ENCODE results near the gene PXMP2. TPM values are rescaled to one million over a fixed set of nuclear protein-coding genes. Genes with fewer than 3 reads are reported as not detected.

Gene PXMP2
- total RNA-seq, 4 donors from 2014 or later = 62.1 to 181 (median 128) TPM

DNA sequence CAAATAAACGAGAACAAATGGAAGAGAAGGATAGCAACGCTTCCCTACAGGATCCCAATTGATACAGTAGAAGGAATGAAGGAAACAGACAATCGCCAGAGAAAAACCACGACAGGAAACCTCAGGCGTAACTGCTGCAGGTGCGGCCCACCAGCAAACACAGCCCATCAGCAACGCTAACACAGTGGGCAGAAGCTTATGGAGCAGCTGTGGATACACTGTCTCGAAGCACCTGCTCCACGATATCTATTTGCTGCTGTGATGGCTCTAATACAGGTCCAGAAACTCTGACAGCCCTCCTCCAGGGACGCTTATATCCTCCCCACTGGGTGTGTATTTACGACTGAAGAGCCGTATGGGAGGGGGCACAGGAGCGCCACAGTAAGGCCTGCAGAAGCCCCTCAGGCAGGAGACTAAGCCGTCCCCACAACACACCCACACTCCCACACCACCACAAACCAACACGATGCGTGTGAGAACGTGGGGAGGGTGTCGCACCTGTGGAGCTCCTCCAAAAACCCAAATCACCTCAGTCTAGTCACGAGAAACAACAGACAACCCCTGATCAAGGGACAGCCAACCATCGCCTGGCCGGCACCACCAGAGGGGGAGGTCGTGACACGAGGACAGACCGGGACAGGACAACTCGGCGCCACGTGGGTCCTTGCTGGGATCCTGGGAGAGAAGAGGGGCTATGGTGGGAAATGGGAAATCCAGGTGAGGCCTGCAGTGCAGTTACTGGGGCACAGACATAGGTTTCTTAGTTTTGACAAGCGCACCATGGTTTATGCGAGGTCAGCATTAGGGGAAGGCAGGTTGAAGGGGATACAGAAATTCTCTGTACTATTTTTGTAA, 24.3 kb upstream of the PXMP2 start:
- no peak overlapping the region for H3K27ac ChIP-seq
- no peak for DNase-seq
- H3K4me3 ChIP-seq = no peak overlapping the region
- TF ChIP-seq POLR2AphosphoS5 (IDR thresholded peaks at IDR 0.05) = no peak
- no peak for TF ChIP-seq POLR2A (IDR thresholded peaks at IDR 0.05)
- TF ChIP-seq, protein P1, sequence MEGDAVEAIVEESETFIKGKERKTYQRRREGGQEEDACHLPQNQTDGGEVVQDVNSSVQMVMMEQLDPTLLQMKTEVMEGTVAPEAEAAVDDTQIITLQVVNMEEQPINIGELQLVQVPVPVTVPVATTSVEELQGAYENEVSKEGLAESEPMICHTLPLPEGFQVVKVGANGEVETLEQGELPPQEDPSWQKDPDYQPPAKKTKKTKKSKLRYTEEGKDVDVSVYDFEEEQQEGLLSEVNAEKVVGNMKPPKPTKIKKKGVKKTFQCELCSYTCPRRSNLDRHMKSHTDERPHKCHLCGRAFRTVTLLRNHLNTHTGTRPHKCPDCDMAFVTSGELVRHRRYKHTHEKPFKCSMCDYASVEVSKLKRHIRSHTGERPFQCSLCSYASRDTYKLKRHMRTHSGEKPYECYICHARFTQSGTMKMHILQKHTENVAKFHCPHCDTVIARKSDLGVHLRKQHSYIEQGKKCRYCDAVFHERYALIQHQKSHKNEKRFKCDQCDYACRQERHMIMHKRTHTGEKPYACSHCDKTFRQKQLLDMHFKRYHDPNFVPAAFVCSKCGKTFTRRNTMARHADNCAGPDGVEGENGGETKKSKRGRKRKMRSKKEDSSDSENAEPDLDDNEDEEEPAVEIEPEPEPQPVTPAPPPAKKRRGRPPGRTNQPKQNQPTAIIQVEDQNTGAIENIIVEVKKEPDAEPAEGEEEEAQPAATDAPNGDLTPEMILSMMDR (IDR thresholded peaks at IDR 0.05) = no peak
- no peak for TF ChIP-seq EP300 (IDR thresholded peaks at IDR 0.05; ENCODE audit: low read depth)
- no peaks in the 10 kb centered on the region for H3K9me3 ChIP-seq
- H3K36me3 ChIP-seq = peaks cover 0 to 48% (median 21%) of the 10 kb centered on the region in 4 donors
- intact Hi-C loops (cut with DNase I; ENCODE audit: low total_unique reads) (no loop called here), in situ Hi-C loops (cut with MboI; ENCODE audit: low pct_ligation_motif_present in 1 of 4, low pct_unique_long_range_greater_than_20kb in 1 of 4, low sequenced_read_pairs in 3 of 4) (no loop called here)
- WGBS, 2 donors (ENCODE audit: low coverage in 1 of 2) = 90 to 97% methylated on average over 3 to 29 of the region's 29 CpGs
- no peaks in the 10 kb centered on the region for H3K4me1 ChIP-seq
- H3K27me3 ChIP-seq = no peaks in the 10 kb centered on the region

DNA sequence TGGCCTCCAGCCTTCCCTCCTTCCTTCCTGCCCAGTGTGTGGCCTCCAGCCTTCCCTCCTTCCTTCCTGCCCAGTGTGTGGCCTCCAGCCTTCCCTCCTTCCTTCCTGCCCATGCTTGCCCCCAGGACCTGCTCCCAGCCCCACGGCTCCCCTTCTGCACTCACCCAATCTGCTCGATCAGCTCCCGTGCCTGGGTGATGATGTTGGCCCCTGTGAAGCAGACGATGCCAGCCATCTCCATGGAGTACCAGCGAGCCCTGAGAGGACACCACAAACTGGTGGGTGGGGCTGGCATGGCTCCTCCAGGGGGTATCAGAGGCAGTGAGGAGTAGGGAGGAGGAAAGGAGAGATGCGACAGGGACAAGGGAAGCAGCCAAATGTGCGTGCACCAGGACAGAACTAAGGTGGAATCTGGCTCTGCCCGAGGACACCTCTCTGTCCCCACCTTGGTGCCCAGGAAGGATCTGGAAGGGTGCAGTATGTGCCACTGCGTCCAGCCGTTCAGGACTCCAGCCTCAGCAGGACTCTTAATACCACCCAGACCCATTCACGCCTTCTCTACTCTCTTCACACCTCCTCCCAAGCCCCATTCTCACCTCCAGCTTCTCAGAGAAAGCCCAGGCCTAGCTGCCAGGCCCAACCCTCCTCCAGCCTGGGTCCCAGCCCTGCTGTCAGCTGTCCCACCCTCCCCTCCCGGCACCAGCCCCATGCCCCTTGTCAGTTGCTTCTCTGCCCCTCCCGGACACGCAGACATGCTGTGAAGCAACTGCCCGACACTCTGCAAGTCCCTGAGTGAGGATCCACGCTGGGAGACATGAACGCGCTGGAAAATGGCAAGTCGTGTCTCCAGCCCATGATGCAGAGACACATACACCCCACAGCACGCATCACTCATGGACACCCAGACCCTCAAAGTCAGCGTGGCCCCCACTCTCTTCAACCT, 22.9 kb upstream of the PXMP2 start:
- WGBS, 2 donors (ENCODE audit: low coverage in 1 of 2) = 85 to 92% methylated on average over 4 to 21 of the region's 21 CpGs
- TF ChIP-seq POLR2A (IDR thresholded peaks at IDR 0.05) = no peak
- TF ChIP-seq, protein P1 (IDR thresholded peaks at IDR 0.05) = no peak
- TF ChIP-seq POLR2AphosphoS5 (IDR thresholded peaks at IDR 0.05) = no peak
- no peak for TF ChIP-seq EP300 (IDR thresholded peaks at IDR 0.05; ENCODE audit: low read depth)
- H3K36me3 ChIP-seq = peaks cover 0 to 51% (median 23%) of the 10 kb centered on the region in 4 donors
- intact Hi-C loops (cut with DNase I; ENCODE audit: low total_unique reads) (no loop called here), in situ Hi-C loops (cut with MboI; ENCODE audit: low pct_ligation_motif_present in 1 of 4, low pct_unique_long_range_greater_than_20kb in 1 of 4, low sequenced_read_pairs in 3 of 4) (no loop called here)
- H3K27ac ChIP-seq = no peak overlapping the region
- no peaks in the 10 kb centered on the region for H3K27me3 ChIP-seq
- H3K4me3 ChIP-seq = no peak overlapping the region
- no peak for DNase-seq
- H3K4me1 ChIP-seq = no peaks in the 10 kb centered on the region
- no peaks in the 10 kb centered on the region for H3K9me3 ChIP-seq

DNA sequence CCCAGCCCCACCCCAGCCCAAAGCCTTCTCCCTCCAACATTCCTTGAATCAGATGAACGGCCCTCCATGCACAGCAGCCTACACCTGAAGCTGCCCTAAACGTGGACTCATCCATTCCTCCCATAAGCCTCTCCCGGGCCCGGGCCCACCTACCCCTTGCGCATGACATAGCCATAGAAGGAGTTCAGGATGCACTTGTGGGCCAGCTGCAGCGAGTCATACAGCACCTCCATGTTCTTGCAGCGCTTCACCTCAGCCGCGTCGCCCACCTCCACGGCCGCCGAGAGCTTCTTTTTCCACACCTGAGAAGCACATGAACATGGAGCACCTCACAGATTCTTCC, 22.3 kb upstream of the PXMP2 start:
- H3K4me1 ChIP-seq = no peaks in the 10 kb centered on the region
- in situ Hi-C loops (cut with MboI; ENCODE audit: low pct_ligation_motif_present in 1 of 4, low pct_unique_long_range_greater_than_20kb in 1 of 4, low sequenced_read_pairs in 3 of 4) (no loop called here), intact Hi-C loops (cut with DNase I; ENCODE audit: low total_unique reads) (no loop called here)

More for the DNA sequence above, 22.3 kb upstream of the PXMP2 start:
- DNase-seq = no peak
- Histone ChIP-seq H3K36me3 (peaks cover 0 to 51% (median 23%) of the 10 kb centered on the region in 4 donors), H3K27ac (no peak overlapping the region), H3K4me3 (no peak overlapping the region), H3K9me3 (no peaks in the 10 kb centered on the region), H3K27me3 (no peaks in the 10 kb centered on the region)
- 87 to 96% methylated on average over 3 to 13 of the region's 13 CpGs for WGBS, 2 donors (ENCODE audit: low coverage in 1 of 2)
- TF ChIP-seq EP300 (IDR thresholded peaks at IDR 0.05; ENCODE audit: low read depth) (no peak), POLR2AphosphoS5 (IDR thresholded peaks at IDR 0.05) (no peak), POLR2A (IDR thresholded peaks at IDR 0.05) (no peak)
- TF ChIP-seq, protein P1 (IDR thresholded peaks at IDR 0.05) = no peak
